ENCODE measurements around the gene FAM135A.

- TF ChIP-seq POLR2AphosphoS5 (IDR thresholded peaks at IDR 0.05; ENCODE audit: borderline replicate concordance, low read depth, low read length) = no peak
- no peak for TF ChIP-seq EZH2 (IDR thresholded peaks at IDR 0.05)
Observed at GRCh38 chr6:70459235-70459634, 45.9 kb downstream of the FAM135A start.

Data from SK-N-MC (cell line).